Measurements from ENCODE around the gene IL1B.

IL1B gene

DNA sequence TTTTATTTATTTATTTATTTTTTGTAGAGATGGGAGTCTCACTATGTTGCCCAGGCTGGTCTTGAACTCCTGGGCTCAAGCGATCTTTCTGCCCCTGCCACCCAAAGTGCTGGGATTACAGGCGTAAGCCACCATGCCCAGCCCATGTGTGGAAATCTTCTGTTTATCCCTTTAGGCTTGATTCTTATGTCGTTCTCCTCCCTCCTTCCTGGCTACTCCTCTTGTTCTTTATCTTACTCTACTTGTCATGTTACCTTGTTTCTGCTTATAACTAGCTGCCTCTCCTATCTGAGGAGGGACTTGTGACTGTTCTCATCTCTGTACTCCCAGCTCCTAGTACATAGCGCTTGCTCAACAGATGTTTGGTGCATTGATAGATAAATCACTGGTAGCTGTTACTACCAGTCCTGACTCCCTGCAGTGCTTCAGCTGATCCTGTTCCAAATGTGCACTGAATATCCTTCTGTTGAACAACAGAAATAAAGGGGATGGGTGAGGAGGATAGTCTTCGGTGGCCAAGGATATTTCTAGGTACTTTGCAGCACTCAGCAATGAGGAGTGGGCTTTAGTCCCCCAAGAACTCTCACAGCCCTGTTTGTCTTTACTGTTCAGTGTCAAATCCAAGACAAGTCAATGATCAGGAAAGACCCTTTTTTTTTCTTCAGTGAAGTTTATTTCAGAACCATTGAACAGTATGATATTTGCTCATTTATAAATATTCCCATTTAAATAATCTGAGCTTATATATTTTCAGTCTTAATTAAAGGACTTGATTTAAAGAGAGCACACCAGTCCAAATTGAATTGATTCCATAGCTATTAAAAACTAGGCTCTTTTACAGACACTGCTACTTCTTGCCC, 7.2 kb downstream of the IL1B start:
- no peak for DNase-seq (ENCODE audit: low spot score)

DNA sequence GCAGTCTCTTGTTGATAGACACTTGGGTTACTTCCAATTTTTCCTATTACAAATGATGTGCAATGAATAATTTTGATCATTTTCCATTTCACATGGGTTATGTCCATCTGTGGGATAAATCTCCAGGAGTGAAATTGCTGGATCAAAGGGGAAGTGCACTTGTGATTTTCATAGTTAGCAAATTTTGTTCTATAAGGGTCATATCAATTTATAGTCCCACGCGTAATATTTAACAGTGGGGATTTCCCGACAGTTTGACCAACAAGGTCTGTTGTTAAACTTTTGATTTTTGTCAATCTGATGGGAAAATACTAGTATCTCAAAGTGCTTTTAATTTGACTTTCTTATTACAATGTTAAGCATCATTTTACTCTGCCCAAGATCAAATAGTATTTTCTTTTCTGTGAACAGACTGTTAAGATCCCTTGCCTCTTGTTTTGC, 8.3 kb downstream of the IL1B start:
- DNase-seq (ENCODE audit: low spot score): no peak

DNA sequence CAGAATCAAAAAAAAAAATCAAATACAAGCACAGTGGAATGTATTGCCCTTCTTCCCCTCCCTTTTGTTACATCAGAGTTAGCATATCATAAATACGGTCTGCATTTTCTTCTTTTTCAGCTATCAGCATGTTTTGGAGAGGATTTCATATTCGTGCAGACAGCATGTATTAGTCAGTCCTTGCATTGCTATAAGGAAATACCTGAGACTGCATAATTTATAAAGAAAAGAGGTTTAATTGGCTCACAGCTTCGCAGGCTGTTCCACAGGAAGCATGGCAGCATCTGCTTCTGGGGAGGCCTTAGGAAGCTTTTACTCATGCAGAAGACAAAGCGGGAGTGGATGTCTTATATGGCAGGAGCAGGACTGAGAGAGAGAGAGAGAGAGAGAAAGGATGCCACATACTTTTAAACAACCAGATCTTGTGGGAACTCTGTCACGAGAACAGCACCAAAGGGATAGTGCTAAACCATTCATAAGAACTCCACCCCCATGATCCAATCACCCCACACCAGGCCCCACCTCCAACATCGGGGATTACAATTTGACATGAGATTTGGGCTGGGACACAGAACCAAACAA, 8.9 kb downstream of the IL1B start:
- no peak for DNase-seq (ENCODE audit: low spot score)

DNA sequence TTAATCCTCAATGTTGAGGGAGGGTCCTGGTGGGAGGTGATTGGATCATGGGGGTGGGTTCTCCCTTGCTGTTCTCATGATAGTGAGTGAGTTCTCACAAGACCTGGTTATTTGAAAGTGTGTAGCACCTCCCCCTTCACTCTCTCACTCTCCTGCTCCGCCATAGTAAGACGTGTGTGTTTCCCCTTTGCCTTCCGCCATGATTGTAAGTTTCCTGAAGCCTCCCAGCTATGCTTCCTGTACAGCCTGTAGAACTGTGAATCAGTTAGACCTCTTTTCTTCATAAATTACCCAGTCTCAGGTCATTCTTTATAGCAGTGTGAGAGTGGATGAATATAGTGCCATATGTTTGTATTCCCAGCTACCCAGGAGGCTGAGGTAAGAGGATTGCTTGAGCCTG, 9.6 kb downstream of the IL1B start:
- DNase-seq (ENCODE audit: low spot score): no peak

DNA sequence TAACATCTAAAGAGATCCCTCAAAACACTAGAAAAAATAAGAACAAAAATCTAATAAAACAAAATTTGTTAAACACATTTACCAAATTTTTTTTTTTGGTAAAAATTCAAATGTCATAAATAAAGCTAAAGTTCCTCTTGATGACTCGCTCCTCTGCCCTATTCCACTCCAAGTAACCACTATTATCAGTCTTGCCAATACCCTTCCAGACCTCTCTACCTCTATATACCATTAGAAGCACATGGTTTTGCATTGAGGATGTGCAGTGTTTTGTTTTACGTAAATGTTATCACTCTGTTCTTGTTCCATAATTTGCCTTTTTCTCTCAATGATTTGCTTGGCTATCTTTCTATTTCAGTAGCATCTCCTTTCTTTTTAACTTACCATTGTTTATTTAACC, 10.9 kb downstream of the IL1B start:
- DNase-seq (ENCODE audit: low spot score): no peak

DNA sequence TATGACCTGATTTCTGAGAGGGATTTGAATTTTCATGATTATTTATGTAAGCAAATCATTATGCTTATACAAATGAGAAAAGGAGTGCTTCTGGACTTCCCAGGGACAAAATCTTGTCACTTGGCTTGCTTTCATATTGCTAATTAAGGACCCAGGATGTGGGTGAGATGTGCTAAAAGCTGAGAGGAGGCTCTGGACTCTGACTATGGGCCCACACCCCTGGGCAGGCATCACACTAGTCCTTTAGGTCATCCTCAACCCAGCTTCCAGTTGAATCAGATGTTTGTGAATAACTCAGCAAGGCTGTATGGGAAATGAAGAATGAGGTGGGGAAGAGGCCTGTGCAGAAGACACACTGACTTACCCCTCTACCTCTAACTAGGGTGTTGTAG, 11.9 kb downstream of the IL1B start:
- DNase-seq (ENCODE audit: low spot score): no peak

DNA sequence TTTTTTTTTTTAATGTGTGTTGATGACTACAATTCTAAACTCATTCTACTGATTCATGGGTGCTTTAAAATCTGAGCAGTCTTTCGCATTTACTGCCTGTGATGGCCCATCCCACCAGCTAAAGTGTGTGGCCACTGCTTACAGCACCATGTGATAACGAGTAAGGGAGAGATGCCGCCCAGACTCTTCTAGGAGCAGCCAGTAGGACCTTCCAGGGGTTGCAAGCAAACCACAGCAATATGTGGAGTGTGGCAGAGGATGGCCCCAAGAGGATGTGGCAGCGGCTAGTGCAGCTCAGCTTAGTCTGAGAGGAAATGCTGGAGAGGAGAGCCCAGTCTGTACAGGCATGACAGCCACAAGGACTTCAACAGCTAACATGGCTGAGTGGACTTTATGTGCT, 14.9 kb downstream of the IL1B start:
- no peak for DNase-seq (ENCODE audit: low spot score)

DNA sequence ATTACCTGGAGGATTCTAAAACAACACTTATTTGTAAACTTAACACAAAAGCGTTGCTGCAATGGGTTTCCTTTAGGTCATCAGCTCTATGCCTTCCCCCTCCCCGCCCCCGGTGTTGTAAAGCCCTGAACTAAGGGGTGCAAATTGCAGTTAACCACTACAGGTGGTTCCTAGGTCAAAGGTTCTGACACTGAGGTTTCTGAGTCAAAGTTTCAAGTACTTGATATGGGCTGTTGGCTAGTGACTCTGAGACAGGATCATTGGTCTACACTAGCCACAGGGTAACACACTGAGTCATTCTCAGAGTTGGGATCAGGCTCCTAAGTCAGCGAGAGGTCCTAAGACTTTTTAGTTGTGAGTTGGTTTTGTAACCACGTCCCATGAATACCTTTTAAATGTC, 15.4 kb downstream of the IL1B start:
- no peak for DNase-seq (ENCODE audit: low spot score)

DNA sequence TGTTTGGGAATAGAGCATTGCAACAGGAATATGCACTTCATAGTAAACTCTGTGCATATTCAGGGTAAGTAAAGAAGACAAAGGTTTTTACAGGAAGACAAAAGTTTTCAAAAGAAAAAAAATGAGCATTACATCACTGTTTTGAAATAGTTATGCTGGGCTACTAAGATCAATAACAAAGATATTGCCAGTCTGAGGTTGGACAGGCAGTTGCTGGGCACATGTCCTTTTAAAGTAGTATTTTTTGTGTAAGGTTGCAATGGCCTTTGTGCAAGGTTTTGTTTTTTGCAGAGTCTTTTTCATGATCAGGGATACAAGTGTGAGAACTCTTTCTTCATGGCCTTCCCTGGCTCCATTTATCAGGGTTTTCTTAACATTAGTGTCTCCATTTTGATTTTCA, 16.2 kb downstream of the IL1B start:
- no peak for DNase-seq (ENCODE audit: low spot score)

DNA sequence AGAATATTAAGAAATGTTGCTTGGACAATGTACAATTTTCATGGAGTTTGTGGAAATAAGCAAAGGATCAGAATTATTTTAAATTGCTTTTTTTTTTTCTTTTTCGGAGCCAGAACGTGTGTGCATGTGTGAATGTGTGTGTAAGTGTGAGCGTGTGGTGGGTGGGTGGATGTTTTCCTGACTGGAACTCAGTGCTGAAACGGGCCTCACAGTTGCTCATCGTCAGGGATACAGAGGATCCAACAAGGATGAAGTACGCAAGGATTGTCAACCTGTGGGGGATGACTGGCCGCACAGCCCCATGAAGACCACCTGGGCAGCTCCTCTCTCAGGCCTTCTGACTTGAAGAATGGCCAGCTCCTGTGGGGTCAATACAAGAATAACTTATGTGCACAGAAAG, 17.5 kb downstream of the IL1B start:
- no peak for DNase-seq (ENCODE audit: low spot score)

DNA sequence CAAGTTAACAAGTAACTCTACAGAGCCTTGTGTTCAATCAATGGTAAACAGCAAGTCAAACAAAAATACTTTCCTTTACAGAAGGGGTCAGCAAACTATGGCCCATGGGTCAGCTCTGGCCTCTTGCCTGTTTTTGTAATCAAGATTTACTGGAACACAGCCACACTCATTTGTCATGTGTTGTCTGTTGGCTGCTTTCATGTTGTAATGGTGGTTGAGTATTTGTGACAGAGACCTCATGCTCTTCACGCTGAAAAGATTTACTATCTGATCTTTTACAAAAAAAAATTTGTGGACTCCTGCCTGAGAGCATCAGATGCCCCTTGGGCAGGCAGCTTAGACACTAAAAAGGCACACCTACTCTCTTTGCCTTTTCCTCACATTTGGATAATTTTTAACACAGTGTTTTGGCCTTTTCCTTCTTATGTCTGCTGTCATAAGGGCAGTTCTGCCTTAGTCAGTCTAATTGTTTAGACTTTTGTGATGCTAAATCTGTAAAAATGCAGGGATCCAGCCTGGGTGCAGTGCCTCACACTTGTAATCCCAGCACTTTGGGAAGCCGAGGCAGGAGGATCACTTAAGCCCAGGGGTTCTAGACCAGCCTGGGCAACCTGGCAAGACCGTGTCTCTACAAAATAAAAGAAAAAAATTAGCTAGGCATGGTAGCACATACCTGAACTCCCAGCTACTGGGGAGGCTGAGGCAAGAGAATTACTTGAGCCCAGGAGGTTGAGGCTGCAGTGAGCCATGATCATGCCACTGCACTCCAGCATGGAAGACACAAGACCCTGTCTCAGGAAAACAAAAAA, 18.3 kb downstream of the IL1B start:
- DNase-seq (ENCODE audit: low spot score): no peak

DNA sequence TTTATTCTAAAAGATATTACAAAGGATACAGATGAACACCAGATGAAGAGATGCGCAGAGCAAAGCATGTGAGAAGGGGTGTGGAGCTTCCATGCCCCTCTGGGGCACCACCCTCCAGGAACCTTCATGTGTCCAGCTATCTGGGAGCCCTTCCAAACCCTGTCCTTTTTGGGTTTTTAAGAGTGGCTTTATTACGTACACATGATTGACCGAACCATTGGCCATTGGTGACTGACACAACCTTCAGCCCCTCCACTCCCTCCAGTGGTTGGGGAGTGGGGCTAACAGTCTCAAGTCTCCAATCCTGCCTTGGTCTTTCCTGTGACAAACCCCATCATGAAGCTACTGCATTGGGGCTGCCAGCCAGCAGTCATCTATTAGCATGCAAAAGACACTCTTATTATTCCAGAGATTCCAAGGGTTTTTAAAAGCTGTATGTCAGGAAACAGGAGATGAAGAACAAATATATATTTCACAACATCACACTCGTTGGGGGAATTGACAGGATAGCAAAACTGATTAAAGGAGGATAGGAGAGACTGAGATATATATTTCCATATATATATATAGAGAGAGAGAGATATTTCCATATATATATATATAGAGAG, 19.4 kb downstream of the IL1B start:
- DNase-seq (ENCODE audit: low spot score): no peak

DNA sequence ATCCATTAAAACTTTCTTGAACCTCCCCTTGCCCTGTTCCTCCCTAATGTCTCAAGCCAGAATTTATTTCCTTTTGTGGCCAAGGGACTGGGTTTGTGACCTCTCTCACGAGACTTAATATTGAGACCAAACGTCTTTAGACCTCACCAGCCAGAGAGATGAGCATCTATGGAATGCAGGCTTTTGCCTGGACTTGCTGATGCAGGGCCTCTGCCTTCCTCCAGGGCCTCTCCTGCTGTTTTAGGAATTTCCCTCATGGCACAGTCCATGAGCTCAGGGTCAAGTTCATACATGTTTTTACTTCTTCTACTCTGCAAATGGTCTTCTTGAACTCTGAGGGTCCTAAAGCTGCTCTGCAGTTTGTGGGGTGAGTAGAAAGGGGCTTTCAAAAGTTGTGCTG, 22.3 kb downstream of the IL1B start:
- no peak for DNase-seq (ENCODE audit: low spot score)

DNA sequence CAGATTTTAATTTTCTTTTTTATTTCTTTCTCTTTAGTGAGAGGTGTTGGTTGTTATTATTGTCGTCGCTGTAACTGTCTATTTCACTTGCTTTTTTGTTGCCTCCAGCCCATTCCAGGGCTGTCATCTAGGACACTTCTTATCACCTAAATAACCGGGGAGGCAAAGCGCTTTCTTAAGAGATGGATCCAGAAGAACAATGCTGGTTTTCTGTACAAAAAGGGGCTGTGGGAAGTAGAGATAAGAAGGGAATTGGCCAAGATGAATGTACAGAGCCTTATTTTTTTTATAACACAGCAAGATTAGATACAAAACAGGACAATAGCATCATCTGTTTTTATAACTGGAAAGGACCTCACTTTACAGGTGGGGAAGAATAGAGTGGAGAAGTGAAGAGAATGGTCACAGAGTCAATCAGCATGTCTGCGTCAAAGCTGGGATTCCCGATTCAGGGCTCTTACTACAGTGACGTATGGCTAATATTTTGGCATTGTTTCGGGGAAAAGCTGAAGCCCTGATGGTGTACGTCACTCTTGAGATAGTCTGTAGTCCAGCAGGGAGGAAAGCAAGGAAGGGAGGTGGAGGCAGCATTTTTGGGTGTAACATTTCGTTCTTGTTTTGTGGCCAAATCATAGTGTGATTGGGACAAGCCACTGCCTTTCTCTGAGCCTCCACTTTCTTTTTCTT, 23.2 kb downstream of the IL1B start:
- DNase-seq (ENCODE audit: low spot score): no peak

DNA sequence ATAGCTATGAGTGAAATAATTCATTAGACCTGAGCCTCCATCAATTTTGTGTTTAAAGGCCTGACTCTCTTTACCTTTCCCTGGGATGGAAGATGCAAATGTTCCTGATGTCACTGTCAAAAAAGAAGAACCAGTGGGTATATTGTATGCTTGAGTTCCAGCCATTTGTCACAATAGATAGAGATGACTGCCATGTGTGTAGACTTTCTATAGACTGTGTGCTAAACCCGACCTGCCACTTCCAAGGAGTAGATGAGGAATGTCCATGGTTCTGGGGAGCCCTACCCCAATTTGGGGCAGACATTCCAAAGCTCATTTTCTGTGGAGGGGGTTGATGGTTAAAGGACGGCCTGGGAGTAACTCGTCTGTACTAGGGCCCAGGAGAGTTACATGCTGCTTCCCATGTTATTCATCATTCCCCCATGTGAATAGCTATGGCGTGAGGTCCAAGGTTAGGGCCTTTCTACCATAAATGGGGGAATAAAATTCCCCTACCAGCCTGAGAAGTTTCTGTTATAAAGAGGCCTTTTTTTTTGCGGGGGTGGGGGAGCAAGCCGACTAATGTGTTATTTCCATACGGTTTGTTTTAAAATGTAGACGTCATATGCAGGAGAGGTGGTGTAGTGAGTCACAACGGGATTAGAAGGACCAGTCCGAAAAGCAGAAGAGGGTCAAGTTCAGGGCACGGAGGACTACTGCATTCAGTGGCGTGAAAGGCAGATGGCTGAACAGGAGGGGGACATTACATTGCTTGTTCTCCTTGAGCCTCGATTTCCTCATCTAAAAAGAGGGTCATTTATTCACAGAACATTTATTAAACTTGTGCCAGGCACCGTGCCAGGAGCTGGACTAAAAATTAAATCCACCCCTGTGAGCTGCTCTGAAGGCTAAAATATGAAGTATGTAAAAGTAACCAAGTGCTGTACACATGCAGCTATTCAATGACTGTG, 24.0 kb downstream of the IL1B start:
- DNase-seq (ENCODE audit: low spot score): no peak

DNA sequence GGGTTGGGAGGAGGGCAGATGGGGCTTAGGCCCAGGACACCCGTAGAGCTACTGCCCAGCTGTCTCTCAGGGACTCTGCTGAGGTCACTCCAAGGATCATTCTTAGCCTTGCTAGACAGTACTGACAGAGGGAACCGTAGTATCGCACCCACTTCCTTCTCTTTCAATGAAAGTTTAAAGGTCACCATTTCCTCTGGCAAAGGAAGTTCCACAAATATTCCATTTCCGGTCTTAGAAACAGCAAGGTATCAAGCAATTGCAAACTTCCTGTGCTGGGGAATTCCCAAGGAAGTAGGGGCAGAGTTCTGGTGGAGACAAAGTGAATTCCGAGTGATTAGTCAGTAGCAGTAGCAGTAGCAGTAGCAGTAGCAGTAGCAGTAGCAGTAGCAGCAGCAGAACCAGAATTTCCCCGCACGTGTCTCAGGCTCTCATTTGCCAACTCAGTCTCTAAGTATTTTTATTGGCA, 24.7 kb downstream of the IL1B start:
- DNase-seq (ENCODE audit: low spot score): peak; percentile 46

DNA sequence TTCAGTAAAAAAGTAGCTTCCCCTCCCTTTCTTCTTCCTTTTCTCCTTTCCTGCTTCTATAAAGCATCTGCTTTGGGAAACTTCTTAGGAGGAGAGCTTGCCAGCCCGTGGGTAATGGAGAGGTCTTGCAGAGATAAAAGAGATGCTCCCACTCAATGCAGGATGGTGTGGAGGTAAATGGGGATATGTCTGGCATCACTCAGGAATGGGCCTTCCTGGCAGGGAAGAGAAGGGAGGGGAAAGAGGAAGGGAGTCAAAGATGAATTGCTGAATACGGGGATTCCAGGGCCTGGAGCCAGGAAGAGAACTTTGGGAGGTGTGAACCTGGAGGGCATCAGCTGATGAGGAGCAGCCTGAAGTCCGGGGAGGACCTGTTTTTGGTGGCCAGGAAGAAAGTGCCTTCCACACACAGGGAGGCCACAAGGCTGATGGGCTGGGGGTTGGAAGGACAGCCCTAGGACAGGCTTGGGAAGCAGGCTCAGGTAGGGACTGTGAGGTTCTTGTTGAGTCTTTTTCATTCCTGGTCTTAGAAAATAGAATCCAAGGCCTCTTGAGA, 25.2 kb downstream of the IL1B start:
- no peak for DNase-seq (ENCODE audit: low spot score)

DNA sequence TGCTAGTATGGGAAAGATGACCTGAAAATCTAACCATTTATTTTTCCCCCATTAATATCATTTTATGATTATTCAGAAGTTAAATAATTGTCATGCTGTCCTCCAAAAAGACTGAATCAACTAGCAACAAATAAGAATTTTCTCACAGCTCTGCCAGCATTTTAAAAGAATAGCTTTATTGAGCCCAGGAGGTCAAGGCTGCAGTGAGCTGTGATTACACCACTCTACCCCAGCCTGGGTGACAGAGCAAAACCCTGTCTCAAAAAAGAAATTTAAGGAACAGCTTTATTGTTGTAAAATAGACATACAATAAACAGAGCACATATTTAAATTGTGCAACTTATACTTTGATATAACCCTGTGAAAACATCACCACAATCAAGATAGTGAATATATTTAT, 27.5 kb downstream of the IL1B start:
- DNase-seq (ENCODE audit: low spot score): no peak

DNA sequence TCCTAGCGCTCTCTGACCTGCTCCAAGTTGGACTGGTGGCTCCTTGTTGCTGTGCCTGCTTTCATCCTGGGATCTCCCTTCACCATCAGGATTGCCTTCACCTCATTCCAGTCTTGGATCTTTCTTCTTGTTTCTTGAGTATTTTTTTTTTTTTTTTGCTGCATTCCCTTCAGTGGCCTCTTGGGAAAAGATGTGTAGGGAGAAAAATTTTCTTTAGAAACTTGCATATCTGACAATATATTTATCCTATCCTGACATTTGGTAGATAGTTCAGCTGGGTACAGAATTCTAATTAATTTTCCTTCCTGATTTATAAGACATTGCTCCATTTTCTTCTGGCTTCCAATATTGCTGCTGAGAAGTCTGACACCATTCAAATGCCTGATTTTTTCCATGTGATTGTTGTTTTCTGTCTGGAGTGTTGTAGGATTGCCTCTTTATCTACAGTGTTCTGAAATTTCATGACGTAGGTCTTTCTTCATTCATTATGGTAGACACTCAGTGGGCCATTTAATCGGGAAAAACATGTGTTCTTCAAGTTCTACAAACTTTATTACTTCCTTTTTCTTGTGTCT, 29.3 kb downstream of the IL1B start:
- DNase-seq (ENCODE audit: low spot score): no peak

DNA sequence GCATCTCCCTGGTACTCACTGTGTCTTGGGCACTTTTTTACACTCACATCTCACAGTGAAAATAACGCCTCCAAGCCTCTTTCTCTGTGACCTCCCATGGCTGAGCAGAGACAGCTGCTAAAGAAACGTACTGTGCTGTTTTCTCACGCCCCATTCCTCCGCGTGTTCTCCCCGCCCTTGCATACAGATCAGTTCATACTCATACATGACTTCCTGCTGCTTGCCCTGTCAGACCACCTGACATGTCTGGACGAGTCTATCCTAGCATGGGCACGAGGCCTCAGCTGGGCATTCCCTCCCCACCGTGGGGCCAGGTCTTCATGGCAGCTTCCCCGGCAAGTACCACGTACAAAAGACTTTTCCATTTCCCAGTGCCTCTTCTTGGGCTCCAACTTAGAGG, 31.0 kb downstream of the IL1B start:
- no peak for DNase-seq (ENCODE audit: low spot score)
